HL-60/S4 treated with retinoic acid at 250 ng/mL for 4 days and 3 days (cell line): Measurements from ENCODE around the gene ZNF112.
"Not testable (repeated sequence)": the region's sequence is repeated elsewhere in the genome, so short reads cannot be mapped to it uniquely, and the experiment has no call there.

ENCODE experiments used
- in situ Hi-C: fragments of 300-500 bp; cut with MboI; formaldehyde crosslinking; loops from 2 replicates; pipeline ENCODE4 v1.7.0; 2022; ENCODE audit warnings: low sequenced_read_pairs

ZNF112 gene

DNA sequence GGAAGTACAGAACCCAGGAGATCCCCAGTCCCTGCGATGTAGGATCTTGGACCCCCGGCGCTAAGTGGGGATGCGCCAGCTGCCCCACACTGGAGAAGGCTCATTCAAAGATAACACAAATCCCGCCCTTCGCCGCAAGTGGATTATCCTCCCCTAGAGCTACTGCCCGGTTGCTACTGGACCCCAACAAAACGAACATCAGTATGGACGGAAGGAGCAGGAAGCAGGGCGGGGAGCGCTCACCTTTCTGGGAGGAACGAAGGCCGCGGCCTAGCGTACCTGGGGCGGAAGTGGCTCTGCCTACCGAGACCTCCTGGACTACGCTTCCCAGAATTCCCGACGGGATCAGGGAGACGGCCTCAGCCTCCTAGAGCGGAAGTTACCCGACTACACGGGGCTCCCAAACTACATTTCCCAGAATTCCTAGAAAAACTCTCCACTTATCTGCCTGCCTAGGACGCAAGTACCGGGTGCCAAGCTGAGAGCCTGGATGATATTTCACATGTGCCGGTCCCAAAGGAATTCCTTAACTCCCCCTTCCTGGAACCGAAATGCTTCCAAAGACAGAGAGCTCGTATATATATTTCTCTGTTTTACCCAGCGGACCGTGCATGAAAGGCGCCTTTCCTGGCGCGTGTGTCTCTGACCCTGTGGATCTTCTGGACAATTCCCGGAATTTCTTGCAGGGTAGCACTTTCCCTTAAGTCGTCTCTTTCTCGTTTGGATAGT, at the start of gene ZNF112:
ZNF112 (minus strand) TSS at position 298 of the 729 bp plus-strand sequence. CDS start 16,141 bp downstream, outside the sequence.
- in situ Hi-C loops = no loop called here

GRCh38 chr19:44401139-44402115, 44.9 kb upstream of the ZNF112 start, which contains the start of gene ZNF285:
ZNF285 (minus strand) TSS chr19:44401608; CDS start chr19:44397213, 4,395 bp downstream.
- in situ Hi-C loops = no loop called here

GRCh38 chr19:44389268-44389667, 32.8 kb upstream of the ZNF112 start:
- in situ Hi-C loops = not testable (repeated sequence)

- in situ Hi-C loops = no loop called here
These were observed 18.3 kb upstream of the ZNF112 start for GRCh38 chr19:44374789-44375188.

- in situ Hi-C loops = no loop called here
These were observed 15.5 kb upstream of the ZNF112 start for GRCh38 chr19:44371815-44372480.

DNA sequence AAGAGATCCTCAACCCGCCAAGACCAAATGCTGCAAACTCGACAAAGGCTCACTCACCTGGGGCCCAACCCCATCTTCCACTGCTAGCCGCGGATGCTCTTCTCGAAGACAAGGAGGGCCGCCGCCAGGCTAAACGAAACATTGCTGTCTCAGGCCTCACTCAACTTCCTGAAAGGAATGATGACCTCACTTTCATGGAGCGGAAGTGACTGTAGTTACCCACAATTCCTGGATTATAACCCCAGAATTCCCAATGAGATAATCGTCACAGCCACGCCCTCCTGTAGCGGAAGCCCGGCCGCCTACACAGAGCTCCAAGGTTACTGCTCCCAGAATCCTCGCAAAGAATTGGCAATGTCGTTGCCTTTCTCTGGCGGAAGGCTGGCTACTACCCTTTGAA, 10.5 kb upstream of the ZNF112 start:
- in situ Hi-C loops = no loop called here

GRCh38 chr19:44346556-44346955, 9.9 kb downstream of the ZNF112 start:
- in situ Hi-C loops = no loop called here

DNA sequence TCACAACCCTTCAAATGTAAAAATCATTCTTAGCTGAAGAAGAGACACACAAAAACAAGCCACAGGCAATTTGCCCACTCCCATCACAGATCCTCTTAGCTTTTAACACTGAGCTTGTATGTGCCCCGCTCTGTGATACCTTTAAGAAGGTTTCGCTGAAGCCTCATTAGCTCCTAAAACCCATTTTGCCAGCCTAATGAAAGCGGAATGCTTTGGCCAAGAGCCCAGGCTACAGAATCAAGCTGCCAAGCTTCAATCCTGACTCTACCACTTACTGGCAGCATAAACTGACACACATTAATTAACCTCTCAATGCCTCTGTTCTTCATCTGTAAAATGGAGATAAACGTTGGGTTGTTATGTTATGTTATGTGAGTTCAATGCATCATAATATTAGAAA, 10.5 kb downstream of the ZNF112 start:
- in situ Hi-C loops = no loop called here

DNA sequence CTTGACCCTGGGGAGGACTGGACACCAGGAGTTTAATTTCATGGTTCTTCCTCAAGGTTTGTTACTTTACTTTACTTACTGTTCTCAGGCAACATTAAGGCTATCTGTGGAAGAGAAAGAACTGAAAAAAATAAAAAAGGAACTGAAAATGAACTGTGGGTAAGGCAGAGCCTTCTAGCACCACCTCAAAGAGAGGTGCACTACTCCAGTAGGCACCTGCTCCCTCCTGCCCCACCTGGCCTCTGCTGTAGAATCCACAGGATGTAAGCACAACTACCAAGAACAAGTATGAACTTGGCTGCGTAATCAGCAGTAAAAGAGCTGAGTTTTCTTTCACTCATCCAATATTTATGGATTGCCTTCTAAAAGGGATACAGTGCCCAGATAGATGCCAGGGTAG, 12.2 kb downstream of the ZNF112 start:
- in situ Hi-C loops = no loop called here

DNA sequence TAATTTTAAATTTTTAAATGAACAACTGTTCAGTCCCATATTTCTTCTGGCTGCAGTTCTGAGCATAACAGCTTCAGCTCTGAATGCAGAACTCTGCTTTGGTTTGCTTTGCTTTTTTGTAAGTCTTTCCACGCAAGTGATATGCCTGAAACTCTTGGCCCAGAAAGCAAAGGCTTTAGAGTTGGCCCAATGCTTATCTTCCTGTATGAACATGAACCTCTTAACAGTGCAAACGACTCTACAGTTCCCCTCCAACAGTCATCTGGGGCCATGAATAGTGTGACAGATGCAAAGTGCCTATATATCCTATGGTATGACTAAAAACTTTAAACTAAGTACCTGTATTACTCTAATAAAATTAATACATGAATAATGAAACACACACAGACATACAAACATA, 14.7 kb downstream of the ZNF112 start:
- in situ Hi-C loops = no loop called here

- in situ Hi-C loops = not testable (repeated sequence)
These were observed 21.8 kb downstream of the ZNF112 start for GRCh38 chr19:44334639-44335038.

DNA sequence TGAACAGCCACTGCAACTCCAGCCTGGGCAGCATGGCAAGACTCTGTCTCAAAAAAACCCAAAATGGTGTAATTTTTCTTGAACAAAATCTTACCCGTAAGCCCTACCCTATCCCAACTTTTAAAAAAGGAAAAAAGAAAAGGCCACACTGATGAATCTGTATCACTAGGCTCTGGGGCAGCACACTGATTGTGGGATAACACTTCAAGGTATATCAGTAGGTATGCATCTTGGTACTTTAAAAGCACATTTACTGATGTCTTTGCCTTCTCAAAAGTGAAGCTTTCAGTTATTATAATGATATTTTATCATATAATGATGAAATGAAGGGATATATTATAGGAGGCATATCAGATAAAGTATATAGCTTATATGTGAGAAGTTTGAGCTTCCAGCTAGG, 24.3 kb downstream of the ZNF112 start:
- in situ Hi-C loops = no loop called here

GRCh38 chr19:44315883-44316282, 40.6 kb downstream of the ZNF112 start:
- in situ Hi-C loops = no loop called here

GRCh38 chr19:44313231-44313630, 43.2 kb downstream of the ZNF112 start:
- in situ Hi-C loops = no loop called here

DNA sequence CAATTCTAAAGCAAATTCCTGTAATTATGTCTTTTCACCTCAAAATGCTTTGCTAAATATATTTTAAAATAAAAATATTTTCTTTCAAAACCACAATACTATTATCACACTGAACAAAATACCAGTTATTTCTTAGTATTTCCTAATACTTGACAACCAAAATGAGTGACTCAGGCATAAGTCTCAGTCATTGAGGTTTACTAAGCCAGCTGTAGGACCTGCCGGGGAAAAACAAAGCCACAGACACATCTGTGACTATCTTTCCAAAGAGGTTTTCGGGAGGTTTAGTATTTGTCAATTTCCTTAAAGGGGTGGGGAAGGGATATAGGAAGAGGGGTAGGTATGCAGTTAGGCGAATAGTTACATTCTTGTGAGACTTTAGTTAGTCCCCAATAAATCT, 48.5 kb downstream of the ZNF112 start:
- in situ Hi-C loops = no loop called here

- in situ Hi-C loops = no loop called here
These were observed 50.2 kb downstream of the ZNF112 start for GRCh38 chr19:44306283-44306682.

DNA sequence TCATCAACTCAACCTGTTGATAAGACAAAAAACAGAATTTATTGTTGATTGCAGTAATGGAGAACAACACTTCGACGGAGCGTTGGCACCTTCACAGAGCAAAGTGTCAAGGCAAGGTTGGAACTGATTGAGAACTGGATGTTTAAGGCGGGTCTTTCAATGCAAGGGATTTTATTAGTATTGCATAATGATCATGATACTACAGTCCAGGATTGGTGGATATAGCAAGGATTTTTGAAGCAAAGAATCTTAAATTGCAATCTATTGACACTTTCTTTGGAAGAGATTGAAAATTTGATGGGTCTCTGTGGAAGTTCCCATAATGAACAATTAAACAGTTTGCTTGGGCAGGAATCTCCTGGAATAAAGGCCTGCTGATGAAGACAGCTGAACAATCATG, 51.0 kb downstream of the ZNF112 start:
- in situ Hi-C loops = no loop called here

DNA sequence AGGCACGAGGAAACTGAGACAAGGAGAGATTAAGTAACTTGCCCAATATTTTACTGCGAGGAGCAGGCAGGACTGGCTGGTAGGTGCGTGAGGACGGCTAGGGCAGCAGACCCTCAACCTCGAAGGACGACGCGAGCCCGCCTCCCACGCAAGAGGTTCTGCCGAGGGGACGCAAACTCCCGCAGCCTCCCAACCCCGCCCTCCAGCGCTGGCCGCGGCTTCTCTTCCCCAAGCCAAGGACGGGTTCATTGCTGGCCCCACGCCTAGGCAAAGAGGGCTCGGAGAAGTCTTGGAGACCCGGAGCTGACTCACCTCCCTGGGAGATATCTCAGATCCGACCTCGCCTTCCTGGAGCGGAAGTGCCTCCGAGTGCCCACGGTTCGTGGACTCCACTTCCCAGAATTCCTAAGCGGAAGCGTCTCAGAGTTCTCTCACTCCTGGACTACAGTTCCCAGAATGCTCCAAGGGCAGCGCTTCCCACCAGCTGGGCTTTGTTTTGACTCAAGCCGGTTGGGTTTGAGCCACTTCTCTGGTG, 51.8 kb downstream of the ZNF112 start, which contains the start of gene ZNF235:
ZNF235 (minus strand) TSS at position 367 of the 535 bp plus-strand sequence. CDS start 1,621 bp downstream, outside the sequence.
- in situ Hi-C loops = no loop called here

DNA sequence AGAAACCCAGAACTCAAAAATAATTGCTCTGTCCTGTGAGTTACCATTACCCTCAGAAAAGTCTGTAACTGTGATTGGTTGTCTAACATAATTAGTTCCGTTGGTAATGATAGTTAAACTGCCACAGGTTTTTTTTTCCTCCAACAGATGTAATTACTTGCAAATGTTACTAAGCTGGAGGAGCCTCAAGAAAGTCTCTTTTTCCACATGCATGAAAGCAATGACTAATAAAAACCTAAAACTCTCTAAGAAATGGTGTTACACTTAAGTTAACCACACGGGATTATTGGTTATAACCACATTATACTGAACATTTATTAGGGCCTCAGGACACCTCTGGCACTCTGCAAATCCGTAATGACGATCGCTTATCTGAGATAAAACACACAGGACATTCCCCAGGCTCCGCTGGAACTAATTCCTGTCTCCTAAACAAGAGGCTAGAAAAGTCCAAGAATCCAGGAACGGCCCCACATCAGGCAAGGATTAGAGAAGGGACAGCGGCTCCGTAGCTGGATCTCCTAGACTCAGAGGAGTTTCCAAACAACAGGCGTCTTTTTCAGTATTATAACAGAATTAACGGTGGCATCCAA, 52.4 kb downstream of the ZNF112 start:
- in situ Hi-C loops = no loop called here

- in situ Hi-C loops = no loop called here
These were observed 53.2 kb downstream of the ZNF112 start for GRCh38 chr19:44303320-44303719.
